Activated CD4-positive, alpha-beta T cell treated with anti-CD3 and anti-CD28 coated beads, Interleukin-2, amount 50 U/mL, for 1 hour (primary cell): ENCODE results near the gene COL2A1.
"Not testable (repeated sequence)": the region's sequence is repeated elsewhere in the genome, so short reads cannot be mapped to it uniquely, and the experiment has no call there.

Experiments used
- DNase-seq: peaks from one replicate; pipeline ENCODE4 v3.0.0-alpha.2; 2020

COL2A1 gene

DNA sequence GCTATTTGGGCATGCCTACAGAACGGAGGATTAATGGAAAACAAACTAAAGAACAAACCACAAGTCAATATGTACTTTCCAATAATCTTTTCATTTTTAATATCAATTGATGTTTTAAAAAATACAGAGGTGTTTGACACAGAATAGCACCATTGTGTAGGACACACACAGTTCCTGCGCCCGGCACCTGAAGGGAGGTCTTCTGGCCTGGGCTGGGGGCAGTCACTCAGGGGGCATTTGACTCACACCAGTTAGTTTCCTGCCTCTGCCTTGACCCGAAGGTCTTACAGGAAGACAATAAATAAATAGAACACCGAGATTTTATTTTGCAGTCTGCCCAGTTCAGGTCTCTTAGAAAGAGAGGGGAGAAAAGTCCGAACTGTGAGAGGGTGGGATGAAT is 31.4 kb downstream of the COL2A1 start:
- no peak for DNase-seq

DNA sequence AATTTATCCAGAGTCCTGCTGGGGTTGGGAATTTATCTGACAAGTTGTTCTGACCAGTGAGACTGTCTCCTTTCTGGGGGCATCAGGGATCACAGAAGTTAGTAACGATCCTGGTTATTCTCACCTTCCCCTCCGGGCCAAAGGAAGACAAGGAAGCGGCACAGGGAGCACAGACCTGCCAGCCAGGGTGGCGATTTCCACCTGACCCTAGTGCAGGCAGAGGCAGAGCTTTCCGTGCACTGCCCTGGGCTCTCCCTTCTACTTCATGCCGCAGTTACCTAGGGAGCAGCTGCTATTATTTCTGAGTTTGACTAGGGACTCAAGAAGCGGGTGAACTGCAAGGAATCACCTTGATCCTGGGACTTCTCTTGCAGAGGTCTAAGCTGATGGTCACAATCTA is 33.4 kb downstream of the COL2A1 start:
- DNase-seq = no peak

DNA sequence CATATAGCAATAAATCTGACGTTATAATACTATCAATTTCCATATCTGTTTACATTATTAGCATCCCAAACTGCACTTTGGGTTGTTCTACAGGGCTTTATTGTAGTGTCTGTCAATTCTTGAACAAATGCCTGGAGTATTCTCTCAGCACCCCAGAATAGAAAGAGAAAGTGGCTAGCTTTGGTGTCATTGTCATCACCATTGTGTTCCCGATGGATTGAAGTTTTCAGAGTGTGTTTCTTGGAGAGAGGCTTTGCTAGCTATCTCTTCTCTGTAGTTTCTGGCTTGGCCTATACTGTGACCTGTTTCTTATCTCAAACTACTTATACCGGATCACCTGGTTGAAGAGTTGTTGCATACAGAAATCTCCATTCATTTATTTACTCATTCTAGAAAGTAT is 34.4 kb downstream of the COL2A1 start:
- DNase-seq = no peak

DNA sequence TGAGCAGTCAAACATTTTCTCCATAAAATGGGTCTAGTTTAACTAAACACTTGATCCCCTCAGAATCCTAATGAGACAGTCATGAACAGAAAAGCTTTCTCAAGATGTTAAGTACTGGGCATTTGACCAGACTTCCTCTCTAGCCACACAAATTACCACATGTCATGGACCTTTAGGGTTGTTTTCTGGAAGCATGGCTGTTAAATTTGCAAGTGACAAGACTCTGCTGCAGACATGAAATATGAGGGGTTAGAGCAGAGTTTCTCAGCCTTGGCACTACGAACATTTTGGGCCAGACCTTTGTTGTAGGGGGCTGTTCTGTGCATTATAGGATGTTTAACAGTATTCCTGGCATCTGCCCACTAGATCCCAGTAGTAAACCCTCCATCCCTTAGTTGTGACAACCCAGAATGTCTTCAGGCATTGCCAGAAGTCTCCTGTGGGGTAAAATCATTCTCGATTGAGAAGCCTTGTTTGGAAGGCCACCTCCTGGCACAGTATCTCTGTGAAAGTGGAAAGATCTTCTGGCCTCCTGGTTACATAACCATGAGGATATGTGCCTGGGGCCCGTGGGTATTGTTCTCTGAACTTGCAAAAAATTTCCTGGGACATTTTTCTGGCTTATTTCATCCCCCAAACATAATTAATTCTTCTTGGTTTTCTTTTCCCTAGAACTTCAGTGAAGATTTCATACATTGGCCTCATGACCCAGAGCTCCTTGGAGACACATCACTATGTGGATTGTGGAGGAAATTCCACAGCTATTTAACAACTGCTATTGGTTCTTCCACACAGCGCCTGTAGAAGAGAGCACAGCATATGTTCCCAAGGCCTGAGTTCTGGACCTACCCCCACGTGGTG is 36.6 kb downstream of the COL2A1 start:
- DNase-seq = no peak

DNA sequence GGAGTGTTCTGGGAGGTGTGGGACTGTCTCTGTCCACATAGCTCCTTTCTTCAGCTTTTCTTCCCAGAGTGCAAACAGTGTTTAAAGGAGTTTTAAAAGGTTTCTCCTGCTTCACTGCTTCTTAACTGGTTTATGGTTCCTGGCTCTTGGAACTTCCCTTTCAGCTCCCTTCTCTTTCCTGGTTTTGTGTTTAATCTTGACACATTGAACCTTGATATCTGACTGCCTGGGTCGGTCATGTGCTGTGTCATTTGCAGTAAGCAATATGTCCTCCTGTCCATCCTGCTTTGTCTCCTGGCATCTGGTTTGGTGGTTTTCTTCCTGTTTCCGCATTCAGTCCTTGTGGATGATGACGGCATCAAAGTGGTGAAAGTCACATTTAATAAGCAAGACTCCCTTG is 38.7 kb downstream of the COL2A1 start:
- no peak for DNase-seq

DNA sequence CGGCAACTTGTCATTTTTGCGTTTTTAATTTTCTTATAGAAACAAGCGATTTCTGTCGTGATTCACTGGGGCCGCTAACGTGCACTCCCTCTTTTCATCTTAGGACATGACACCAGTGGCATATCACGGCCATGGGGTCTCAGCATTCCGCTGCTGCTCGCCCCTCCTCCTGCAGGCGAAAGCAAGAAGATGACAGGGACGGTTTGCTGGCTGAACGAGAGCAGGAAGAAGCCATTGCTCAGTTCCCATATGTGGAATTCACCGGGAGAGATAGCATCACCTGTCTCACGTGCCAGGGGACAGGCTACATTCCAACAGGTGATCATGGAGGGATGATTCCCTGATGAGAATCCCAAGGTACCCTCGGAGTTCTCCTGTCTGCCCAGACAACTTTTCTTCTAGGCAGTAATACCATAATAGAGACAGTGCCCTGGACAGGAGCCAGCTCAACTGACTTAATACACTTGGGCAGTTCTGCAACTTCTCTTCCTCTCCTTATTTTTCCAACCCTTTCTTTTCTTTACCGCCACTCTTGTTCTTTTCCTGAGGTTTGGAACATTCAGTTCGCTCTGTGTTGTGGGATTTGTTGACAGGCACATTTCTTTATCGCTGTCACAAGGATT is 40.1 kb downstream of the COL2A1 start:
- no peak for DNase-seq

DNA sequence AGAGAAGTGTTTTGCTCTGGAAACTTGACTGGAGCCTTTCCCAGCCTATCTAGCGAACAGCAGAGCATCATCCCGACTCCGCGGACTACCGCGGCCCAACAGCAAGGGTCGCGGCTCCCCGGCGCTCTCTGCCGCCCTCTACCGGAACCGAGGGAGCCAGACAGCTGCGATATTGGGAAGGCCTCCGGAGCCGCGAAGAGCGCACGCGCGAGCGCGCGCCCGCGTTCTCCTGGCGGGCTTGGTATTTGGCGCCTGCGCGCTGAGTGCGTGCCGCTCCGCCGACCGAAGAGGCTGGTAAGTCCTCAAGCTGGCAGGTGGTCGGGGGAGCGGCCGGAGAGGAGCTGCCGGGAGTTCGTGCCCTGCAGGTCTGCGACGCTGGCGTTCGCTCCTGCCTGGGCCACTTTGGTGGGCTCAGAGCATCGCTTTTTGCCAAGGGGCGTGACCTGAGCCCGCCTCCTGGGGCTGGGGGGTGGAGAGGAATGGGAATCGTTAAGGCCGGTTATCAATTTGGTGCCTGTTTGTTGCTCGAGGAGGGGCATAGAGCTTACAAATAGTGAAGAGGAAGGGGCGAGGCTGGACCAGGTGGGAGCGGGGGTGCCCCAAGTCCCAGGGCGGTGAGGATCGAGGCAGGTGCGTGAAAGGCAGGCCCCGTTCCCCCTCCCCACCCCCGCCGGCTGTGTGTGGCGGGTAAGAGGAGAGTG is 40.8 kb downstream of the COL2A1 start, which contains the start of gene TMEM106C:
Gene TMEM106C, plus strand, starts transcription at position 257 of the 701 bp plus-strand sequence. CDS start 641 bp downstream, outside the sequence.
- peak; percentile 90 for DNase-seq

DNA sequence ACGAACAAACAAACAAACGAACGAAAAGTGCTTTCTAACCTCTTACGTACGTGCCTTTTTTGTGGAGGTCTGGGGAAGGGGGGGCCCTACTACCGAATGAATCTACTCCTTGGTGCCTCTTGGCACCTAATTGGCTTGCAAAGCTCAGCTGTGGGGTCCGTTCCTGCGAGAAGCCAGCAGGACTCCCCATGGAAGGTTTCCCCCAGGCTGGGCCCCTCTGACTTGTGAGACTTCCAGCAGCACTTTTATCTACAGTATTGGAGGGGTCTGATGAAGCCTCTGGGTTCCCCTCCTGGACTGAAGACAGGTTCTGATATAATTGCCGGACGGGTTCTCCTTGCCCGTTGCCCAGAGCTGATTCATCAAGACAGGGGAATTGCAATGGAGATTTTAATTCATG is 42.1 kb downstream of the COL2A1 start:
- DNase-seq = no peak

DNA sequence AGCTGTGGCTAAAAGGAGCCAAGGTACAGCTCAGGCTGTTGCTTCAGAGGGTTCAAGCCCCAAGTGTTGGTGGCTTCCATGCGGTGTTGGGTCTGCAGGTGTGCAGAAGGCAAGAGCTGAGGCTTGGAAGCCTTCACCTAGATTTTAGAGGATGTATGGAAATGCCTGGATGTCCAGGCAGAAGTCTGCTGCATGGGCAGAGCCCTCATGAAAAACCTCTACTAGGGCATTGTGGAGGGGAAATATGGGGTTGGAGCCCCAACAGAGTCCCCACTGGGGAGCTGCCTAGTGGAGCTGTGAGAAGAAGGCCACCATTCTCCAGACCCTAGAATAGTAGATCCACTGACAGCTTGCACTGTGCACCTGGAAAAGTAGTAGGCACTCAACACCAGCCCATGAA is 46.6 kb downstream of the COL2A1 start:
- DNase-seq = not testable (repeated sequence)

DNA sequence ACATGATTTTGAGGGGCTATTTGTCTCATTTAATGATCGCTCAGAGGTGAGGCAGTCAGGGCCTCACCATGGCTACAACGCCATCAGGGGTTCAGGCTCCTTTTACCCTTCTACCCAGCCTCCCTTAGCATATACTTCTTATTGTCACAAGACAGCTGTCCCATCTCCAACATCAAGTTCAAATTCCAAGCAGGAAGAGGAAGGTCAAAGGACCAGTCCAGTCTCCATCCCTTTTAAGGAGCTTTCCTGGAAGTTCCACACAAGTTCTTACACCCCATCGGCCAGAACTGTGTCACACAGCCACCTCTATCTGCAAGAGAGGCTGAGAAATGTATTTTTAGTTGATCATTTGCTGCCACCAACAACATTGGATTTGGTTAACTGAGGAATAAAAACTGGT is 49.2 kb downstream of the COL2A1 start:
- no peak for DNase-seq

DNA sequence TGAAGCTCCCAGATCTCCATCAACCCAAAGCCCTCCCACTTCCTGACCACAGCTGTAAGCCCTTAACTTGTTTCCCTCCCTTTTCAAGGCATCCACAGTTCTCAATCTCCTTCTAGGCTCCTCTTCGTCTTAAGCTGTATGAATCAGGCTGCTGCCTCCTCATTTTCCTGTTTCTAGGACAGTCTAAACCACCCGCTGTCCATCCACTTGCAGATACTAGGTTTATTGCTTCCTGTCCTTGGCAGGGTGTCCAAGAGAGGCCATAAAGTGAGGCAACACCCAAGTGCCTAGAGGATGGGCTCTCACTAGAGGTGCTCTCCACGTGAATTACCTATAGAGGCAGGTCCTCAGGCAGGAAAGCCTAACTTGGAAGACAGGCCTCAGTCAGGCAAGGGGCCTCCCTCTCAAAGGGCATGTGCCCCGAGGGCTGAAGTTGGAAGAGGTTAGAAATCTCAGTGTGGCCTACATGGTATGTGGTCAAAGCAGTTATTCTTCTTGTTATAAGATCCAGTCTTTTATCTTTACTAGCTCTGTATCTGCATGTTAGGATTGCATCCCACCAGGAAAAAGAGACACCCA is 49.7 kb downstream of the COL2A1 start:
- no peak for DNase-seq

DNA sequence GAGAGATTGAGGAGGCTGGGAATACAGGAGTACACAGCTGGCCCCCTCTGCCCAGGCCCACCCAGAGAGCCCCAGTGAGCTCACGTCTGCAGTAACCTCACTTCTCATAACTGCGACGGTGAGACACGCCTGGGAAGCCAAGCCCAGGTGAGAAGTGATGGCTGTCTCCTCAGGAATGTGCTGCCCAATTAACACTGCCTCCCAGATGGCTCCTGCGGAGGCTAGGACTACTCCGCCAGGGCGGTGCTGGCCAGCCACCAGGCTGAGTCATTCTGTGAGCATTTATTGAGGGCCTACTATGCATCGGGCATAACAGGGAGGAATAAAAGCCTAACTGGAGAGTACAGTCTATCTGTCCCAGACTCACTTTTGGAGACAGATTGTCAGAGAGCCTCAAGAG is 50.2 kb downstream of the COL2A1 start:
- DNase-seq = no peak

DNA sequence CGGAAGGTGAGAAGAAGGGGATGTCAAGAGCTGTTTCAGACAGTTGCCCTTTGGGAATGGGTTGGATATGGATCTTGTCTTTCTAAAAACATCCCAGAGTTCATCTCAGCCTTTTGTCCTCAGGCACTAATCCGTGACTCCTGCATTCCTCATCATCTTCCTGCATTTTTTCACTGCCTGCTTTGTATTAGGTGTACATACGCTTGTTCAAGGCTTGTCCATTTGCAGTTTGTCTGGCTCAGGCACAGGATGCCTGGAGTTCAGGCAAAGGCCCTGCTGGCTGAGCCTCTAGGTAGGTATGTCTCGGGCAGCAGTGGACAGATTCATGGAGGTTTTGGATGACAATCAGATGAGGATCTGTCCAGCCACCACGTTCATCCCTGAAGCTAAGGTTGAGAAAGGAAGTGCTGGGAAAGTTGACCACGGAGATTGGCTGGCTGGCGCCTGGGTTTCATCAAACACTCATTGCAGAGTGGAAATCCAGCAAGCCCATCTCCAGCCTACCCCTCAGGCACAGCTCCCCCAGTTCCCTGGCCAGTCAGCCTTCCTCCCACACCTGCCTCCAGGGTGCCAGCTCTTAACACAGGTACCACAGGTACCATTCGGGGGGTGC is 53.3 kb downstream of the COL2A1 start:
- DNase-seq = no peak

DNA sequence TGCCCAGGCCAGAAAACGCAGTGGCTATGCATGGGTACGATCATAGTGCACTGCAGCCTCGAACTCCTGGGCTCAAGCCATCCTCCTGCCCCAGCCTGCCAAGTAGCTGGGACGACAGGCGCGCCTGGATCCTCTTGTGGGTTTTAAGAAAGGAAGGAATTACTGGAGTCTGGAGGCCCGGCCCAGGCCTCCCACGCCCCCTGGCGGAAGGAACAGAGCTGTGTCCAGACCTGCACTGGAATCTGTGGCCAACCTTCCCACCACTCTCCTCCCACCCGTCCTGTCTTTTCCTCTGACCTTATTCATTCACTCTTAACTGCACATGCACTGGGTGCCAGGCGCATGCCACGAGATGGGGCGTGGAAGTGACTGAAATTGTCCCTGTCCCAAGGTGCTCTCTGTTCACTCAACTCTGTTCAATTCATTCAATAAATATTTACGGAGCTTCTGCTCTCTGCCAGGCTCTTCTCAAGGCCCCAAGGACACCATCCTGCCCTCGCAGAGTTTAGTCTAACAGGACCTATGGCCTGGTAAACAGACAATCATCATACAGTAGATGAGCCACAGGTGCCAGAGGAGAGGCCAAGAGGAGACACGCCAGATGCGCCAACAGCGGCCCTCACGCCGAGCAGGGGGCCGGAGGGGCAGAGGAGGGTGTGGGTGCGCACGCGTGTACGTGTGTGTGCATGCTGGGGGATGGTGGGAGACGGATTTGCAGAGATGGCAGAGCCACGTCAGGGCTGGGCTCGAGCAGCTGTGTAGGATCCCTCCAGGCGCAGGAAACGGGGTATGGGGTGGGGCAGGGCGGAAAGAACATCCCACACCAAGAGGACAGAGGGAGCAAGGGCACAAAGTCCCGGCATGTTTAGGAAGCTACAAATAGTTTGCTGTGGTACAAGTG is 54.6 kb downstream of the COL2A1 start:
- DNase-seq = peak; percentile 49

DNA sequence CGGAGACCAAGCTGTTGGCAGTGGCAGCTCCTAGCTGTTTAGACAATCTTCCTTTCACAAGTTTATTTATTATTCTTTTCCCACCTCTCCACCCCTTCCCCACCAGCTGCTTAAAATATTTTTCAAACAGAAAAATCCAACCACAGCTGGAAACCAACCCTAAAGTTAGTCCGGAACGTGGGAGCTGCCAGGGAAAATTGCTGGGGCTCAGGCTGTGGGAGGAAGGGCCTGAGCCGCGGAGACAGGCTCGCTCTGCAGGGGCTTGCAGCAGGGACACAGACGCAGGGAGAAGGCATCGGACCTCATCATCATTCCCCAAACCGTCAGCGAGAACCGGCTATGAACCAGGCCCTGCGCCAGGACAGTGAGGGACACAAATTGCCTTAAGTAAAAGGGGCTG is 56.9 kb downstream of the COL2A1 start:
- DNase-seq = no peak

DNA sequence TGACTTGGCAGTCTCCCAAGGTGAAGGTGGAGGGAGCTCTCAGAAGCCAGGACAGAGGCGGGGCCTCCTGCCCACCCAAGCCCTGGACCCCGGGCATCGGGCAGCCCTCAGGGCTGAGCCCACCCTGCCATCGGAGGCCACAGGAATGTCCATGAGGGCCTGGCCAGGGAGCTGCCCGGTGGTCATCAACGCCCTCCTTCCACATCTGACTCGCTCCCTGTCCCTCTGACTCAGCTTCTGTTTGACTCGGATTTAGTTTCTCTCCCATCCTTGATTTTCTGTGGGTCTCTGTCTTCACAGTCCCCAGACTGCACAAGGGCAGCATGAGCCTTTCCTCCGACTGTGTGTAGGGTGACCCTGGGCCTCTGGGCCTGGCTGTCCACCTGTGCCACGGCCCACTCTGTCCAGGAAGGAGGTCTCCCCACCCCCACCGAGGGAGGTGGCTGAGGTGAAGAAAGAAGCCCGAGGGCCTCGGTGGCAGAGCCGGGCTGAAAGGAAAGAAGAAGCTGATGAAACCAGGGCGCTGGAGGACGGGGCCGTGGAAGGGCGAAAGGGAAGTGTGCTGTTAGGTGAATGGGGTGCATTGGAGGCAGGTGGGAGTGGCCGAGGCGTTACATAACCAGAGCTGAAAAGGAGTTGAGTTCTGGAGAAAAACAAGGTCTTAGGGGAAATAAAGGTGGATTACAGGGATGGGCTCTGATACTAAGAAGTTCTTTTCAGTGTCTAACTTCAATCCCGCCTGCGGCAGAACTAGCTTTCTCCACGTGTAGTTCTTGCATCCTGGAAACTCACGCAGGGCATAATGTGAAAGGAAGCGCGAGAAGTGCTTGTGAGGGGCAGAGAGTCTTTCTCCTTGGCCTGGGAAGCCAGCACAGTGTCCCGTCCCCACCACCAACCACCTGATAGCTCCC is 57.6 kb downstream of the COL2A1 start:
- no peak for DNase-seq

DNA sequence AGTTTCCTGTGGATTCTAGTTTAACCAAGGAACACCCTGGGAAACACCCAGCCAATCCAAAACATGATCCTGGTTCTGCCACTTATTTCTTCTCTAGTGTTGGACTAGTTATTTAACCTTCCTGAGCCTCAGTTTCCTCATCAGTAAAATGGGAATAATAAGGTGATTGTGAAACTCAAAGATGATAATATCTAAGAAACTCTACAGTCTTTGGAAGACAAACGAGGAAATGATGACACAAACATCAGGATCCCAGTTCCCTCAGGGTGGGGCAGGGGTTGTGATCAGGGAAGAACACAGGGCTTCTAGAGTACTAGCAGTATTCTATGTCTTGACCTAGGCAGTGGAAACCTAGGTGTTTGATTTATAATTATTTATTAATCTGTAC is 58.9 kb downstream of the COL2A1 start:
- DNase-seq = no peak

DNA sequence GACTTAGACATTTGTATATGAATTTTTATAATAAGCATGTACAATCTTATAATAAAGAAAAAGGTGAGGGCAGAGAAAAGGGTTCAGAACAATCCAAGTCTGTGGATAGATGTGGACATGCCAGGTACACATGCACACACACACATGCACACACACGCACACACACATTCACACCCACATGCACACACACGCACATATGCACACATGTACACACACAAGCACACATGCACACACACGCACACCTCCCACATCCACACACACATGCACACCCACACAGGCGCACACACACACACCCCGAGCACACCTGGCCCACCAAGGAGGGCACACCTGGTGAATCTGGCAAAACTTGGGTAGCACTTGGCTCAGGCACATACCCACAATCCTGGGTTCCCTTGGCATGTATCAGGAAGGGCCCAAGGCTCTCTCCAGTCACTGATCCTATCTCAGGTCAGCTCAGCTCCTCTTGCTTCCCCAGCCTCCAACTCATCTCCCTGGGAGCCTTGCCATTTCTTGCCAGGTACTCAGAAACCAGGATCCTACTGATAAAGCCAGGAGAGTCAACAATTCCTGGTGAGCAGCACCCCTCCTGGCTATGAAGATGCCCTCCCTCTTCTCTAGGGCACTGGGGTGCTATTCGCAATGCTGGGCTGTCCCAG is 59.5 kb downstream of the COL2A1 start:
- DNase-seq = no peak

DNA sequence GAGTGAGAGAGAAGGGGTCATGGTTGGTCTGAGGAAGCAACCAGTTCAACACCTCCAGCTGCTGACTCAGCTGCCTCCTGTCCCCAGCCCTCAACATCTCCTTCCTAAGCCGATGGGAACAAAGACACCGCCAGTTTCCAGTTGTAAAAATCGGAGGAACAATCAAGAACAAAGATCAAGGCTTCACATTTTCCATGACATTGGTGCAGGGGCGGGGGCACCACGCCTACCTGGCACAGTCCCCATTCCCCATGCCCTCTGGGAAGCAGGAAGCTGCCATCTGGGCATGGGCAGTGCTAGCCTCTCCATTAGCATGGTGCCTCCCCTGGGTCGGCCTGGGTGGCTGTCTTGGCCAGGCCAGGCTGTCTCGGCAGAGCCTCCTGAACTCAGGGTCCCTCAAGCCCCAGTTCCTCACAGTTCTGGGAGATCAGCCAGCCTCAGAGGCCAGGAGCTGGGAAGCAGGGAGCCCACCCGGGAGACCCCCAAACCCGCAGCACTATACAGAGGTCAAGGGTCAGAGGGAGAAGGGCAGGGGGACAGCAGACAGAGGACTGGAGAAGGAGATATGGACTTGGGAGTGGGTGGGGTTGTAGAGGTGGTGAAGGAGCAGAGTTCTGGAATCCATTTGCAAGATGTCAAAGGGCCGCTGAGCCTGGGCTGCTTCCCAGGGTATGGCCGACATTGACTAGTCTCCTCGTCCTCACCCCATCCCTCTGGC is 60.5 kb downstream of the COL2A1 start:
- DNase-seq = no peak
